KBM-7 (cell line): Measurements from ENCODE around the gene ZNF483.
"Not testable (repeated sequence)": the region's sequence is repeated elsewhere in the genome, so short reads cannot be mapped to it uniquely, and the experiment has no call there.

Experiments
- DNase-seq: peaks from one replicate; pipeline ENCODE4 v3.0.0-alpha.2; 2015
- in situ Hi-C: fragments of 300-500 bp; cut with MboI; formaldehyde crosslinking; loops from 2 replicates; pipeline ENCODE4 v1.14.3; 2020; ENCODE audit warnings: low sequenced_read_pairs, low pct_unique_long_range_greater_than_20kb, mixed read lengths

Gene ZNF483

GRCh38 chr9:111603041-111603440, 78.1 kb downstream of the ZNF483 start:
- in situ Hi-C loops: no loop called here
- no peak for DNase-seq

GRCh38 chr9:111604054-111604615, 79.2 kb downstream of the ZNF483 start:
- in situ Hi-C loops: no loop called here
- no peak for DNase-seq

- in situ Hi-C loops: no loop called here
- DNase-seq: no peak
These were observed 80.1 kb downstream of the ZNF483 start for GRCh38 chr9:111605041-111605559.

- DNase-seq: no peak
- in situ Hi-C loops: no loop called here
These were observed 85.2 kb downstream of the ZNF483 start for GRCh38 chr9:111610149-111610548.

- no peak for DNase-seq
- in situ Hi-C loops: no loop called here
These were observed 85.9 kb downstream of the ZNF483 start for GRCh38 chr9:111610845-111611244.

GRCh38 chr9:111613436-111614040, 88.6 kb downstream of the ZNF483 start:
- in situ Hi-C loops: no loop called here

GRCh38 chr9:111615928-111616327, 90.9 kb downstream of the ZNF483 start:
- DNase-seq: no peak
- in situ Hi-C loops: no loop called here

More at GRCh38 chr9:111613436-111614040, 88.6 kb downstream of the ZNF483 start:
- DNase-seq: no peak

- in situ Hi-C loops, DNase-seq: not testable (repeated sequence)
These were observed 92.4 kb downstream of the ZNF483 start for GRCh38 chr9:111617349-111617748.

GRCh38 chr9:111621895-111622480, 97.0 kb downstream of the ZNF483 start:
- DNase-seq: peak; percentile 47
- in situ Hi-C loops: no loop called here

GRCh38 chr9:111622626-111623025, 97.6 kb downstream of the ZNF483 start:
- in situ Hi-C loops: no loop called here
- DNase-seq: no peak
